ENCODE measurements around the gene SLC22A17. TPM values are rescaled to one million over a fixed set of nuclear protein-coding genes. Genes with fewer than 3 reads are reported as not detected.

SLC22A17 gene
- total and polyA plus RNA-seq, 2 of the 8 experiments (the other 6 are each of a cell fraction or from before 2014, with no cell fraction given) = 43.0 to 49.0 TPM

DNA sequence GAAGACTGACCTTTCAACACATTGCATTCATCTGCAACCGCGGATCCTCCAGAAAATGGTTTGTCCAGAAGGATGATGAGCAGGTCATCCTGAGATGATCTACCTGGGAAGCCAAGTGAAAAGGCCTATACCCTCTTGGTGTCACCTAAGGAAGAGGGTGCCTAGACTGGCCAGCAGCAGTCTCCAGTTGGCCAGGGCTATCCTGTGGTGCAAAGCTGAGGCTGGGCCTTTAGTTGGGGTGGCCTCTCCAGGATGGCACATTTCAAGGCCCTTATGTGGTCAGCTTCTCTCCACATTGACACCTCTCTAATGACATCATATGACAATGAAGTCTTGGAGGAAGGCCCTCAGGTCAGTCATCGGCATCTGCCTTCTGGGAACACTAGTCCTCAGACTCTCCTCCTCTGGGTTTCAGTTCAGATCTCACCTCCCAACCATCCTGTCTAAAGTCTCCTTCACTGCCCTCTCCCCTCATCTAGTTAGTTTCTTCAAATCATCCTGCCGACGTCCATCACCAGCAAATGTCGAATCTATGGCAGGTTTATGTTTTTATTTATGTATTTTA, 3.3 kb upstream of the SLC22A17 start:
- Histone ChIP-seq H2BK120ac (replicated peaks; ENCODE audit: low read depth, low read length) (no peak overlapping the region), H3K27ac (ENCODE audit: low read depth, low read length) (no peak overlapping the region), H3K36me3 (ENCODE audit: control insufficient read depth in 2 of 4, insufficient read depth in 4 of 4, low read length in 3 of 4) (peaks cover 0 to 22% (median 9%) of the 10 kb centered on the region in 4 experiments; a peak in 4 of 8 replicates), H3K4ac (replicated peaks; ENCODE audit: insufficient read length, low read depth, low read length) (no peak overlapping the region), H2BK12ac (ENCODE audit: low read depth, low read length) (no peak overlapping the region), H2BK5ac (ENCODE audit: low read depth, low read length) (no peak overlapping the region), H3K79me2 (ENCODE audit: control insufficient read depth in 1 of 2, insufficient read depth in 2 of 2, low read length in 2 of 2) (no peaks in the 10 kb centered on the region), H4K8ac (ENCODE audit: extremely low read depth, insufficient read depth, low read length) (no peak overlapping the region), H3K18ac (ENCODE audit: extremely low read depth, low read length) (no peak overlapping the region), H4K5ac (ENCODE audit: insufficient read length, low read depth, low read length) (no peak overlapping the region), H3K27me3 (replicated peaks in 1 of 4; ENCODE audit: control insufficient read depth in 3 of 4, extremely low read depth in 1 of 4, insufficient read depth in 3 of 4, low read length in 3 of 4) (peaks cover 0 to 12% (median 8%) of the 10 kb centered on the region in 4 experiments; a peak in 6 of 7 replicates), H3K4me2 (ENCODE audit: insufficient read depth in 1 of 2, low read depth in 2 of 2, low read length in 2 of 2) (no peak overlapping the region), H4K20me1 (replicated peaks in 1 of 2; ENCODE audit: control insufficient read depth in 1 of 2, insufficient read depth in 2 of 2, low read length in 2 of 2) (peaks cover 0 to 4% of the 10 kb centered on the region in 2 experiments), H3K9me3 (ENCODE audit: insufficient read depth in 2 of 2, low read depth in 1 of 2, low read length in 1 of 2) (no peaks in the 10 kb centered on the region), H2AK5ac (ENCODE audit: low read depth, low read length) (no peak overlapping the region), H3K56ac (replicated peaks; ENCODE audit: insufficient read length, low read depth, low read length) (no peak overlapping the region), H2BK15ac (ENCODE audit: low read length) (no peak overlapping the region), H2BK20ac (ENCODE audit: low read length) (no peak overlapping the region), H3K23ac (ENCODE audit: insufficient read length) (no peak overlapping the region), H3K4me3 (ENCODE audit: extremely low read depth in 1 of 4, insufficient read depth in 2 of 4, low read depth in 3 of 4, low read length in 4 of 4) (no peak overlapping the region), H2AFZ (ENCODE audit: low read length) (no peak overlapping the region), H4K91ac (replicated peaks; ENCODE audit: insufficient read length, low read length) (no peak overlapping the region), H3K14ac (ENCODE audit: insufficient read length) (no peak overlapping the region), H3K23me2 (ENCODE audit: low read depth, low read length) (peaks cover 10% of the 10 kb centered on the region), H3K9ac (replicated peaks in 1 of 4; ENCODE audit: extremely low read depth in 1 of 4, low read depth in 3 of 4, low read length in 3 of 4) (no peak overlapping the region), H3K4me1 (replicated peaks in 1 of 4; ENCODE audit: control insufficient read depth in 3 of 4, insufficient read depth in 4 of 4, low read length in 3 of 4) (peaks cover 0 to 3% (median 2%) of the 10 kb centered on the region in 4 experiments; a peak in 4 of 7 replicates), H3K79me1 (ENCODE audit: low read depth, low read length) (no peaks in the 10 kb centered on the region)
- CTCF ChIA-PET (ENCODE audit: partially characterized antibody) = interaction anchor here (0.9 to 20.9 kb wide), 6 partner anchors 8 to 55 kb away, joined by 3 to 333 read pairs (median 20); partner anchors contain the start of genes CMTM5 and IL25
- 98% methylated on average over 6 of the region's 6 CpGs; no CpG with 5 or more reads in 1 of the 2 experiments for WGBS, 2 experiments (ENCODE audit: extremely low coverage in 1 of 2, insufficient coverage in 1 of 2, insufficient read length in 1 of 2, insufficient replicate concordance in 2 of 2, low coverage in 1 of 2, low lambda C conversion rate in 2 of 2, missing lambda C conversion rate in 1 of 2)
- DNase-seq (ENCODE audit: low read depth in 1 of 2, low spot score in 2 of 2) (no peak), FAIRE-seq (no peak)
- POLR2A ChIA-PET (ENCODE audit: partially characterized antibody) = interaction anchor here (0.6 to 1.1 kb wide), 2 partner anchors 9 to 519 kb away, joined by 3 read pairs; partner anchors contain the start of gene MMP14
- TF ChIP-seq CEBPB (IDR thresholded peaks at IDR 0.05; ENCODE audit: low read depth, low read length) (no peak), NANOG (IDR thresholded peaks at IDR 0.05; ENCODE audit: insufficient read depth, low read depth, low read length, poor library complexity, severe bottlenecking) (no peak)

All from H1 (cell line).